ENCODE results near the gene EDN3. TPM values are rescaled to one million over a fixed set of nuclear protein-coding genes. Genes with fewer than 3 reads are reported as not detected.

The EDN3 gene
- total and polyA plus RNA-seq, 2 donors (not counting 1 experiment from before 2014, with no cell fraction given), result not detected

GRCh38 chr20:59270380-59270779 lies 30.0 kb upstream of the EDN3 start:
- no peak overlapping the region for H3K9ac ChIP-seq (ENCODE audit: insufficient read depth, low read length)
- no peaks in the 10 kb centered on the region for H3K79me2 ChIP-seq (ENCODE audit: control insufficient read depth, insufficient read depth, low read length)
- H2AFZ ChIP-seq (ENCODE audit: low read length), result no peak overlapping the region
- H4K20me1 ChIP-seq (ENCODE audit: control insufficient read depth, extremely low read depth, insufficient read depth, low read length), result no peaks in the 10 kb centered on the region
- DNase-seq (ENCODE audit: low read depth in 2 of 2), result no peak
- H3K36me3 ChIP-seq (ENCODE audit: control insufficient read depth, insufficient read depth, low read length), result no peaks in the 10 kb centered on the region
- H3K4me3 ChIP-seq (replicated peaks in 1 of 4; ENCODE audit: control extremely low read depth in 1 of 4, insufficient read depth in 1 of 4, low read depth in 3 of 4, low read length in 4 of 4), result no peak overlapping the region
- H3K9me3 ChIP-seq (ENCODE audit: control insufficient read depth, insufficient read depth, low read depth, low read length), result no peaks in the 10 kb centered on the region
- no peak overlapping the region for H3K4me2 ChIP-seq (ENCODE audit: extremely low read depth, insufficient read depth, low read length)
- no peak overlapping the region for H3K27ac ChIP-seq (ENCODE audit: insufficient read depth, low read length)
- H3K4me1 ChIP-seq (ENCODE audit: control insufficient read depth, extremely low read depth, insufficient read depth, low read length), result no peaks in the 10 kb centered on the region
- TF ChIP-seq EZH2 (IDR thresholded peaks at IDR 0.05; ENCODE audit: low read length, missing control alignments) (no peak), CTCF (conservative IDR thresholded peaks at IDR 0.05 in 1 of 2, IDR thresholded peaks at IDR 0.05 in 1 of 2; ENCODE audit: low read depth in 1 of 2, low read length in 2 of 2) (no peak)
- H3K27me3 ChIP-seq (ENCODE audit: control insufficient read depth, insufficient read depth, low read length), result no peaks in the 10 kb centered on the region

DNA sequence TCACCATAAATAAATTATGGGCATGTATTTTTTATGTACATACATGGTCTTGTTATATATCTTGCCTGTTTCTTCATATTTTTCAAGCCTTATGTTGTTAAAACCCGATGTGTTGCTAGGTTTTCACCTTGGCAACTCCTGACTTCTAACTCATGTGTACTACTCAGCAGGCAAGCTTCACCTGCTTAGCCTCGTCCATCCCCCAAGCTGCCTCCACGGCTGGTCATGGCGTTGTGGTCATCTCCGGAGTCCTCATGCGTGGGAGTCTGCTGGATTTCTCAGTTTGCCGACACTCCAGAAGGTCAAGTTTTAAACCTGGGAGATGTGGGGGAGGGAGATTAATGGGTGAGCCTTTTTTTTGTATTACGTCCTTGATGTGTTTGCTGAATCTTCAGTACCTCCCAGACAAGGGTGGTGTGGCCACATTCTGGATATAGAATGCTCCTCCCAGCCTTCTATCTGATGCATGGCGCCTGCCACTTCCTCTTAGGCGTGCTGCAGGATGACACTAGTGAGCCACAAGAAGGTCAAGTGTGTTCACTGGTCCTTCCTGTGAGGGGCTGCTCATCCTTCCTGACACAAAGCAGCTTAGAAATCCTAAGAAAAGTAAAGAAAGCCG lies 26.6 kb upstream of the EDN3 start:
- Histone ChIP-seq H3K4me2 (ENCODE audit: extremely low read depth, insufficient read depth, low read length) (no peak overlapping the region), H3K4me3 (replicated peaks in 1 of 4; ENCODE audit: control extremely low read depth in 1 of 4, insufficient read depth in 1 of 4, low read depth in 3 of 4, low read length in 4 of 4) (no peak overlapping the region), H3K9me3 (ENCODE audit: control insufficient read depth, insufficient read depth, low read depth, low read length) (no peaks in the 10 kb centered on the region), H3K4me1 (ENCODE audit: control insufficient read depth, extremely low read depth, insufficient read depth, low read length) (no peaks in the 10 kb centered on the region), H3K79me2 (ENCODE audit: control insufficient read depth, insufficient read depth, low read length) (no peaks in the 10 kb centered on the region), H4K20me1 (ENCODE audit: control insufficient read depth, extremely low read depth, insufficient read depth, low read length) (no peaks in the 10 kb centered on the region), H3K27ac (ENCODE audit: insufficient read depth, low read length) (no peak overlapping the region), H3K9ac (ENCODE audit: insufficient read depth, low read length) (no peak overlapping the region), H3K27me3 (ENCODE audit: control insufficient read depth, insufficient read depth, low read length) (no peaks in the 10 kb centered on the region), H2AFZ (ENCODE audit: low read length) (no peak overlapping the region), H3K36me3 (ENCODE audit: control insufficient read depth, insufficient read depth, low read length) (no peaks in the 10 kb centered on the region)
- TF ChIP-seq CTCF (conservative IDR thresholded peaks at IDR 0.05 in 1 of 2, IDR thresholded peaks at IDR 0.05 in 1 of 2; ENCODE audit: low read depth in 1 of 2, low read length in 2 of 2), result no peak
- TF ChIP-seq EZH2 (IDR thresholded peaks at IDR 0.05; ENCODE audit: low read length, missing control alignments), result no peak
- no peak for DNase-seq (ENCODE audit: low read depth in 2 of 2)

DNA sequence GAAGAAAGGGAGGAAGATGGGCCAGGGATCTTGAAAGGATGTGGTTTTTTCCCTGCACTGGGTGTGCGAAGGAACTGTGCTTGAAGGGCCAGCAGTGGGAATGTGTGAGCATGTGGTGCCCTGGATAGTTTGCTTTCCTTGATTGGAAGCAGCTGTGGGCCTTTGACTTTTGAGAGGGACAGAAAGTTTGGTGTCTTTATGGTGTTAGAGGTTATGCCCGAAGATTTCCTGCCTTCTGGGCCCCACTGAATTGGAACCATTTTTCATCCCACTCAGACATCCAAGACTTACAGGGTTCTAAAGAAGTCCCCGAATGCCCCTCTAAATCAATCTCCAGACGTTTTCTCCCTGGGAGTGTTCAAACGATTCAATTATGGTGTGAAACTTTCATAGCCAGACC lies 23.5 kb upstream of the EDN3 start:
- Histone ChIP-seq H2AFZ (ENCODE audit: low read length) (no peak overlapping the region), H3K4me3 (replicated peaks in 1 of 4; ENCODE audit: control extremely low read depth in 1 of 4, insufficient read depth in 1 of 4, low read depth in 3 of 4, low read length in 4 of 4) (no peak overlapping the region), H3K27me3 (ENCODE audit: control insufficient read depth, insufficient read depth, low read length) (no peaks in the 10 kb centered on the region), H3K79me2 (ENCODE audit: control insufficient read depth, insufficient read depth, low read length) (no peaks in the 10 kb centered on the region), H3K9ac (ENCODE audit: insufficient read depth, low read length) (no peak overlapping the region), H3K9me3 (ENCODE audit: control insufficient read depth, insufficient read depth, low read depth, low read length) (no peaks in the 10 kb centered on the region), H4K20me1 (ENCODE audit: control insufficient read depth, extremely low read depth, insufficient read depth, low read length) (no peaks in the 10 kb centered on the region), H3K4me1 (ENCODE audit: control insufficient read depth, extremely low read depth, insufficient read depth, low read length) (no peaks in the 10 kb centered on the region), H3K36me3 (ENCODE audit: control insufficient read depth, insufficient read depth, low read length) (no peaks in the 10 kb centered on the region), H3K4me2 (ENCODE audit: extremely low read depth, insufficient read depth, low read length) (no peak overlapping the region), H3K27ac (ENCODE audit: insufficient read depth, low read length) (no peak overlapping the region)
- DNase-seq (ENCODE audit: low read depth in 2 of 2), result no peak
- TF ChIP-seq EZH2 (IDR thresholded peaks at IDR 0.05; ENCODE audit: low read length, missing control alignments) (no peak), CTCF (conservative IDR thresholded peaks at IDR 0.05 in 1 of 2, IDR thresholded peaks at IDR 0.05 in 1 of 2; ENCODE audit: low read depth in 1 of 2, low read length in 2 of 2) (no peak)

All from fibroblast of lung (primary cell).